Activated naive CD8-positive, alpha-beta T cell treated with anti-CD3 and anti-CD28 coated beads, Interleukin-2, amount 10 ng/mL, durations not matched to agents 7 days and 5 days (primary cell): ENCODE data around the gene NT5DC4. TPM values are rescaled to one million over a fixed set of nuclear protein-coding genes. Genes with fewer than 3 reads are reported as not detected.

ENCODE experiments used
- ATAC-seq: fragments of 150-1000 bp; cut with Tn5 transposase; one replicate; pipeline ENCODE4 v1.10.0; 2021; ENCODE audit warnings: low read depth, moderate library complexity
- POLR2A ChIA-PET: fragments of 350-600 bp; sonication (Branson Sonifier 250); formaldehyde crosslinking; loops from one replicate; lab custom pipeline; 2021; ENCODE audit warnings: antibody characterized with exemption; lab: Charles Lee
- DNase-seq: peaks from one replicate; pipeline ENCODE4 v3.0.0; 2021
- H3K27ac Mint-ChIP-seq: one replicate; pipeline ENCODE4 v1.8.0; 2022; ENCODE audit warnings: mild to moderate bottlenecking, mixed read lengths
- H3K27me3 Mint-ChIP-seq: one replicate; pipeline ENCODE4 v1.8.0; 2022; ENCODE audit warnings: mild to moderate bottlenecking, moderate library complexity, mixed read lengths
- H3K36me3 Mint-ChIP-seq: one replicate; pipeline ENCODE4 v1.8.0; 2021; ENCODE audit warnings: mild to moderate bottlenecking, mixed read lengths
- H3K4me1 Mint-ChIP-seq: one replicate; pipeline ENCODE4 v1.8.0; 2021; ENCODE audit warnings: mixed read lengths
- H3K4me3 Mint-ChIP-seq: one replicate; pipeline ENCODE4 v1.8.0; 2022; ENCODE audit warnings: mild to moderate bottlenecking, moderate library complexity, mixed read lengths
- H3K9me3 Mint-ChIP-seq: one replicate; pipeline ENCODE4 v1.8.0; 2021; ENCODE audit warnings: mixed read lengths
- total RNA-seq, 2 experiments: library from RNA; stranded (reverse); gene quantifications; one replicate each; pipeline ENCODE4 v1.2.3, GENCODE V29; 2021

The NT5DC4 gene
- total RNA-seq, result not detected

DNA sequence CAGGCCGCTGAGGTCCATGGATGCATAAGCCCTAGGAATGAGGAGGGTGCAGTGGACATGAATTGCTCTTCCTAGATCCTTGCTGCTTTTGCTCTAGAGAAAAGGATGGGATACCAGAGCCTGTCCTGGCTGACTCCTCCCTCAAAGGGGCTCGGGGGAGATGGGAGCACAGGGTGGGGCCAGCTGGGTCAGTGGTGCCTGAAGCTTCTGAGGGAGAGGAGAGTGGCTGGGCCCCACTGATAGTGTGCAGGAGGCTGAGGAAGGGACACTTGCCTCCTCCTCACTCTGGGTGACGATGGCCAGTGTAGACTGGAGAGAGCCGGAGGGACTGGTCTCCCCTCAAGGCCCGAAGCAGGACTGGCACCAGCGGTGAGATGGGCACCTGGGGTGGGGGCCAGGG is at the start of gene NT5DC4:
TSS of gene NT5DC4 (plus strand) at position 236 of the 400 bp plus-strand sequence. CDS start at position 296, 60 bp downstream.
- Mint-ChIP-seq H3K4me1 (no peaks in the 10 kb centered on the region), H3K9me3 (peaks cover 1% of the 10 kb centered on the region), H3K27ac (no peak within 1 kb of the TSS), H3K27me3 (peaks cover 11% of the 10 kb centered on the region), H3K4me3 (no peak within 1 kb of the TSS), H3K36me3 (no peaks in the 10 kb centered on the region)
- POLR2A ChIA-PET, result no interaction called here
- ATAC-seq (no peak), DNase-seq (no peak)

DNA sequence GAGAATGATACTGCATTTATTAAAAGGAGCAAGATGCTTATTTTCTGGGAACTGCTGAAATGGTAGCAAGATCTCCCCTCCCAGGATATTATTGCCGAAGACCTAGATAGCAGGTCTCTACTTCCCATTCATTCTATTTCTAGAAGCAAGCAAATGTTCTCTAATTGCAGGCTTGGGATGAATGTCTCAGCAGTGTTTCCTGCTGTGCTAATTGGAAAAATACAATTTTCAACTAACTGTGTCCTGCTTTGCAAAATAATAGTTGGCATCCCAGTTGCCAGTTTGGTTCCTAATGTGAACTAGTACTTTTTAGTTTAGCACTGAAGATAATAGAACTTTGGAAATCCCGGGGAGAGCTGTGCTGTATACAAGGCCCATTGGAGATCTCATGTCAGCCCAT is 49.0 kb upstream of the NT5DC4 start:
- H3K36me3 Mint-ChIP-seq, result peaks cover 3% of the 10 kb centered on the region
- H3K4me3 Mint-ChIP-seq, result no peak overlapping the region
- peaks cover 4% of the 10 kb centered on the region for H3K4me1 Mint-ChIP-seq
- no peak for ATAC-seq
- H3K27me3 Mint-ChIP-seq, result peaks cover 12% of the 10 kb centered on the region
- no peak for DNase-seq
- POLR2A ChIA-PET, result interaction anchor here (0.9 kb wide), 1 partner anchor 13 kb away, joined by 7 read pairs; no protein-coding TSS in a partner anchor
- H3K27ac Mint-ChIP-seq, result no peak overlapping the region
- H3K9me3 Mint-ChIP-seq, result no peaks in the 10 kb centered on the region

DNA sequence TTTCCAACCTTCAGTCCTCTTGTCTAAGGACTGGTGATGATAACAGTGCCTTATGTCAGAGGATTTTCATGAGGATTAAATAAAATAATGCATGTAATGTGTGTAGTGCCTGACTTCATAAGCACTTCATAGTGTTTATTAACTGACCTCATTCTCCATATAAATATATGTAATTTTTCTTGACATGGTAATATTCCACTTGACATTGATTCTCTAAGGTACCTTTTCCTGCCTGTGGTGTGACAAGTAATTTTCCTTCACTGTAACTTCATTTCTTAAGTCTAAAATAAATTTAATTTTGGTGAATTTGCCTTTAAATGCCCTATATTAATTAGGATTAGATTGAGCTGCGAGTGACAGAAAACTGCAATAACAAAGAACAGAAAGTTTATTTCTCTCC is 47.8 kb upstream of the NT5DC4 start:
- ATAC-seq (no peak), DNase-seq (no peak)
- Mint-ChIP-seq H3K9me3 (no peaks in the 10 kb centered on the region), H3K4me3 (no peak overlapping the region), H3K4me1 (peaks cover 3% of the 10 kb centered on the region), H3K27ac (no peak overlapping the region), H3K36me3 (peaks cover 2% of the 10 kb centered on the region), H3K27me3 (peaks cover 12% of the 10 kb centered on the region)
- POLR2A ChIA-PET, result interaction anchor here (1.1 kb wide), 1 partner anchor 27 kb away, joined by 4 read pairs; the partner anchor contains the start of gene SLC20A1

DNA sequence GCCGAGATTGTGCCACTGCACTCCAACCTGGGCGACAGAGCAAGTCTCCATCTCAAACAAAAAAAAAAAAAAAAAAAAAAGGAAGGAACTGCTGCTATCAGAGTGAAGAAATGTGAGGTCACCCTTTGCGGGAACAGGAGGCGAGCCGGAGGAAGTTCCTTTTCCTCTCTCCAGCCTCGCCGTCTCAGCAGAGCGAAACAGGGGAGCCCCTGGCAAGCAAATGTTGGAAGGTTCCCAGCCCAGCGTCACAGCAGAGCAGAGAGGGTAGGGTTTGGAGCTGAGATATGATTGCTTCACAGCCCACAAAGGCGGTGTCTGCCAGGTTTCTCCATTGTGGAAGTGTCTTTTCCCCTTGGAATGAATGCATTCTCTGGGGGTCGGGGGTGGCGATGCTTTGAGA is 46.6 kb upstream of the NT5DC4 start:
- ATAC-seq, result no peak
- POLR2A ChIA-PET, result interaction anchor here (0.7 kb wide), 2 partner anchors 37 to 561 kb away, joined by 5 read pairs; no protein-coding TSS in a partner anchor
- Mint-ChIP-seq H3K4me3 (no peak overlapping the region), H3K27ac (no peak overlapping the region), H3K27me3 (peaks cover 16% of the 10 kb centered on the region), H3K36me3 (peaks cover 2% of the 10 kb centered on the region), H3K4me1 (peaks cover 3% of the 10 kb centered on the region), H3K9me3 (no peaks in the 10 kb centered on the region)
- no peak for DNase-seq

DNA sequence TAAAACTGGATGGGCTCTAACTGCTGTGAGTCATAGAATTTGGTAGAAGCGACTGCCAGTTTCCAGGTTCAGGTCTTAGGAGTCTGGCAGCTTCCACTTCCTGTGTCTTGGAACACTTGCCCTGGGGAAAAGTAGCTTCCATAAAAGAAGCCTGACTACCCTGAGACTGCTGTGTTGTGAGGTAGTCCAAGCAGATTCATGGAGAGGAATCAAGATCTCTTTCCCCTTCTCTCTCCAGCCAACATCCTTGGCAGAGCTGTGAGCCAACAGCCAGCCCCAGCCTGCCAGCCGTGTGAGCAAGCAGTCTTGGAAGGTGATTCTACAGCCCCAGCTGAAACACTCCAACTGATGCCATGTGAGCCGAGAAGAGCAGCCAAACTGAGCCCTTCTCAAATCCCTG is 41.3 kb upstream of the NT5DC4 start:
- Mint-ChIP-seq H3K27me3 (peaks cover 7% of the 10 kb centered on the region), H3K4me1 (peaks cover 5% of the 10 kb centered on the region), H3K9me3 (no peaks in the 10 kb centered on the region), H3K27ac (no peak overlapping the region), H3K36me3 (no peaks in the 10 kb centered on the region), H3K4me3 (no peak overlapping the region)
- DNase-seq (no peak), ATAC-seq (no peak)
- POLR2A ChIA-PET, result no interaction called here

DNA sequence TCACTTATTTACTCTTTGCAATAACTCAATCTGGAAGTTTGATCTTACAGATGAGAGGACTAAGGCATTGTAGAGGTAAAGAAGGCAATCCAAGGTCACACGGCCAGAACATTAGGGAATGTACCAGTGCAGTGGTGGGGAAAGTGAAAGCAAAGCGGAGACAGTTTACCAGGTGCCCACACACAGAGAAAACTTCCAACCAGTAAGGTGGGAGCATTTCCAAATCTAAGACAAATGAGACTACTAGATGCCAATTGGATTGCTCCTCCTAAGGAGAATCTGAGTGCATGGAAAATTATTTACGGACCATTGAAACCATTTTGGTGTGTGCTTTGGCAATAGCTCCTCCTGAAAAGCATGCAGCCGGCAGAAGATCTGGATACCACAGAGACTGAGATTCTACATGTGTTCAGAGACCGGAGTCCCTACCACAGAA is 40.1 kb upstream of the NT5DC4 start:
- H3K4me3 Mint-ChIP-seq, result no peak overlapping the region
- POLR2A ChIA-PET, result no interaction called here
- H3K27ac Mint-ChIP-seq, result no peak overlapping the region
- H3K27me3 Mint-ChIP-seq, result peaks cover 4% of the 10 kb centered on the region
- no peaks in the 10 kb centered on the region for H3K9me3 Mint-ChIP-seq
- H3K4me1 Mint-ChIP-seq, result peaks cover 5% of the 10 kb centered on the region
- ATAC-seq (no peak), DNase-seq (no peak)
- no peaks in the 10 kb centered on the region for H3K36me3 Mint-ChIP-seq

DNA sequence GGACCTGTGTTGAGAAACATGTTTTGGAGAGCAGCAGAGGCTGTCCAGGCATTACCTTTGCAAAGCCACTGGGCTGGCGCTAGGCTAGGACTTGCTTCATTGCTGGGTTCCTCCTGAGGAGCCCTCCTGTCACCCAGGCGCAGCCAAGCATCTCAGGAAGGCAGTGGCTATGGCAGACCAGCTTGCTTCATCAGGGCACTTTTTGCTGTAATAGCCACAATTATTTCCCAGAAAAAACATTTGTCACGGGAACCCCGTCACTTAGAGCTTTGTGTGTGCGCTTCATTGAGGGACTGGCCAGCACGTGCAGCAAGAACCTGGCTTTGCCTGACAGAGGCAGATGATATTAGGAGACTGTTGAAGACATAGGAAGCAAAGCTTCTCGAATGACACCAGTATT is 38.7 kb upstream of the NT5DC4 start:
- DNase-seq (no peak), ATAC-seq (no peak)
- H3K27me3 Mint-ChIP-seq, result peaks cover 4% of the 10 kb centered on the region
- POLR2A ChIA-PET, result no interaction called here
- H3K27ac Mint-ChIP-seq, result no peak overlapping the region
- no peaks in the 10 kb centered on the region for H3K9me3 Mint-ChIP-seq
- no peak overlapping the region for H3K4me3 Mint-ChIP-seq
- peaks cover 5% of the 10 kb centered on the region for H3K4me1 Mint-ChIP-seq
- H3K36me3 Mint-ChIP-seq, result no peaks in the 10 kb centered on the region

DNA sequence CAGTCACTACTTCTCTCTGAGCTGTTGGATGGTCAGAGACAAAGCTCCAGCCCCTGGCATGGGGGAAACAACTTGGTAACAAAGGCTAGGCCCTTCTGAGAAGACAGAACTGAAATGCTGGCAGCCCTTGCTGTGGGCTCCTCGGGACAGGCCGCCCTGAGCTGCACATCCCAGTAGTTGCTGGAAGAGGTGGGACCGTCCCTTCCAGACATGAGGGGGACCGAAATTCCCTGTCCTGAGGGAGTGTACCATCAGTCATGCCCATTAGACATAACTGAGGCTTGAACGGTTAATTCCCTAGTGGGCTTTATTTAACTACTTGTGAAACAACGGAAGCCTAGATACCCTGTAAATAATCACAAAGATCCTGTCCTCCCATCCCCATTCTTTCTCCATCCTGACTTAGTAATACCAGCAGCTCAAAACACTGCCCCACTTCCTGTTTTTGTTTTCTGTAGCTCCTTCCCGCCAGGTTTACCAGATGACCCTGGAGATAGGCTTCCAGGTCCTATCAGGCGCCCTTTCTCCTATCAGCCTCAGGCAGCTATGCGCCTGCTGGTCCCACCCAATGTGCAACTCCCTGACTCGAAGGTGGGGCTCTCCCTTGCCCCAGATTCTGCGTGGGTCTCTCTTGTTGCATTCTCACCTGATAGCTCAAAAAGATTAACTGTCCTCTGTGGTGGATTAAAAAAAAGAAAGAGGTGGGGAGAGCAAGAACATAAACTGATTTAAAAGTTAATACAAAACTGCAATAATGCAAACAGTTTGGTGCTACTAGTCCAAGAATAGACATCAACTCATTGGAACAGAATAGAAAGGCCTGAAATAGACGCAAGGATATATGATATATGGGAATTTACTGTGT is 37.0 kb upstream of the NT5DC4 start:
- H3K4me3 Mint-ChIP-seq, result no peak overlapping the region
- no peak overlapping the region for H3K27ac Mint-ChIP-seq
- POLR2A ChIA-PET, result interaction anchor here (1.2 kb wide), 1 partner anchor 22 kb away, joined by 3 read pairs; no protein-coding TSS in a partner anchor

DNA sequence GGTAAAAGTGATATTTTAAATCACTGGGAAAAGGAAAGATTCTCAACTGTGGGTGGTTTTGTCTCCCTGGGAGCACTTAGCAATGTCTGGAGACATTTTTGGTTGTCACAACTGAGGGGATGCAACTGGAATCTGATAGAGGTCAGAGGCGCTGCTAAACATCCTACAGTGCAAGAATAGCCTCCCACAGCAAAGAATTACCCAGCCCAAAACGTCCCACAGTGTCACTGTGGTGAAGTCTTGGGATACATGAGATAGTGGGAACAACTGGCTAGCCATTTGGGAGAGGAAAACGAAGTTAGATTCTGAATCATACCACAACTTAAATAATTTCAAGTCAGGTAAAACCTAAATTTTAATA is 36.4 kb upstream of the NT5DC4 start:
- Mint-ChIP-seq H3K4me3 (no peak overlapping the region), H3K4me1 (peaks cover 5% of the 10 kb centered on the region), H3K27me3 (peaks cover 8% of the 10 kb centered on the region), H3K9me3 (no peaks in the 10 kb centered on the region), H3K27ac (no peak overlapping the region), H3K36me3 (no peaks in the 10 kb centered on the region)
- no peak for ATAC-seq
- no peak for DNase-seq
- POLR2A ChIA-PET, result interaction anchor here (1.2 kb wide), 1 partner anchor 22 kb away, joined by 3 read pairs; no protein-coding TSS in a partner anchor

More for the DNA sequence above, 37.0 kb upstream of the NT5DC4 start:
- Mint-ChIP-seq H3K27me3 (peaks cover 5% of the 10 kb centered on the region), H3K36me3 (no peaks in the 10 kb centered on the region), H3K4me1 (peaks cover 5% of the 10 kb centered on the region), H3K9me3 (no peaks in the 10 kb centered on the region)
- ATAC-seq (no peak), DNase-seq (no peak)

DNA sequence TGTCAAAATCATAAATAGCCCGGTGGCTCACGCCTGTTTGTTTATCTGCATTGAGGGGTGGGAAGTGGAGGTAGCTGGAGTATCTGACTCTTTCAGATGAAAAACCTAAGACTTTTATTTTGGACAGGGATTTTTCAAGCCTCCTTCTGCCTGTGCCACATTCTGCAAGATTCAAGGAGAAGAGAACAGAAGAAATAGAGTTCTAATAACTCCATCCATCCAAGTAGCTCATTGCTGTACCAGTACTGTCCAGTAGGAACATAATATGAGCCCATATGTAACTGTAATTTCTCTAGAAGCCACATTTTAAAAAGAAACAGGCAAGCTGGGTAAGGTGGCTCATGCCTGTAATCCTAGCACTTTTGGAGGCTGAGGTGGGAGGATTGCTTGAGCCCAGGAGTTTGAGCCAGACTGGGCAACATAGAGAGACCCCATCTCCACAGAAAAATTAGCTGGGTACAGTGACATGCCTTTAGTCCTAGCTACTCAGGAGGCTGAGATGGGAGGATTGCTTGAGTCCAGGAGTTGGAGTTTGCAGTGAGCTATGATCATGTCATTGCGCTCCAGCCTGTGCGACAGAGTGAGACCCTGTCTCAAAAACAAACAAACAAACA is 35.4 kb upstream of the NT5DC4 start:
- no peak for DNase-seq
- Mint-ChIP-seq H3K27ac (no peak overlapping the region), H3K9me3 (no peaks in the 10 kb centered on the region), H3K36me3 (no peaks in the 10 kb centered on the region), H3K4me3 (no peak overlapping the region), H3K4me1 (peaks cover 5% of the 10 kb centered on the region), H3K27me3 (peaks cover 8% of the 10 kb centered on the region)
- POLR2A ChIA-PET, result interaction anchor here (1.8 kb wide), 1 partner anchor 54 kb away, joined by 5 read pairs; no protein-coding TSS in a partner anchor
- no peak for ATAC-seq

DNA sequence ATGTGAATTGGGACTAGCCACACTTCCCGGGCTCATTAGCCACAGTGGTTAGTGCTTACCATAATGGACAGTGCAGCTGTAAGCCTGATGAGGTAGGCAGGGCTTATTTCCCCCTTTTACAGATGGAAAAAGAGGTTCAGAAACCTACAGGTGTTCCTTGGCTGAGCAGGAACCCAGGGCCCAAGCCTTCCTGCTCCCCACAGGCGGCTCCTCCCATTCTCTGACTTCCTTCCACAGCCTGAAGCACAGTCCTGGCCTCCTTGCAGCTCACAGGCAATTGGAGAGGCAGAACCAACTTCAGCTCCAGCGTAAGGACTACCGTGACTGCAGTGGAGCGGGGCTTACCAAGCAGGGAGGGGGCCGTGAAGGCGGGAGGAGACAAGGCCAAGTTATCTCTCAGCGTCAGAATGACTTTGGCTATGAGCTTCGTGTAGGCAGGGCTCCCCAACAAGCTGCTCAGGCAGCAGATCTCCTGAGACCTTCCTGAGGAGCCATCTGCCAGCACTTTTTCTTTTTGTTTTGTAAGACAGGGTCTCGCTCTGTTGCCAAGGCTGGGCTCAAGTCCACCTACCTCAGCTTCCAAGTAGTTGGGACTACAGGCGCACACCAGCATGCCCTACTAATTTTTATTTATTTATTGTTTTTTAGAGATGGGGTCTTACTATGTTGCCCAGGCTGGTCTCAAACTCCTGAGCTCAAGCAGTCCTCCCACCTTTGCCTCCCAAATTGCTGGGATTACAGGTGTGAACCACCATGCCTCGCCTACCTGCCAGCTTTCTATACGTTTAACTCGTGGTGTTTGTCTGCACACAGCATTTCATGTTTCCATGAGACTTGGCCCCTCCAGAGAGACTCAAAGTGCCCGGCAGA is 34.2 kb upstream of the NT5DC4 start:
- H3K36me3 Mint-ChIP-seq, result no peaks in the 10 kb centered on the region
- no peaks in the 10 kb centered on the region for H3K9me3 Mint-ChIP-seq
- peaks cover 11% of the 10 kb centered on the region for H3K4me1 Mint-ChIP-seq
- POLR2A ChIA-PET, result interaction anchor here (0.8 to 1.8 kb wide), 4 partner anchors 39 to 62 kb away, joined by 3 to 5 read pairs (median 3); partner anchors contain the start of gene SLC20A1
- DNase-seq (no peak), ATAC-seq (no peak)
- no peak overlapping the region for H3K4me3 Mint-ChIP-seq
- no peak overlapping the region for H3K27ac Mint-ChIP-seq
- peaks cover 10% of the 10 kb centered on the region for H3K27me3 Mint-ChIP-seq

DNA sequence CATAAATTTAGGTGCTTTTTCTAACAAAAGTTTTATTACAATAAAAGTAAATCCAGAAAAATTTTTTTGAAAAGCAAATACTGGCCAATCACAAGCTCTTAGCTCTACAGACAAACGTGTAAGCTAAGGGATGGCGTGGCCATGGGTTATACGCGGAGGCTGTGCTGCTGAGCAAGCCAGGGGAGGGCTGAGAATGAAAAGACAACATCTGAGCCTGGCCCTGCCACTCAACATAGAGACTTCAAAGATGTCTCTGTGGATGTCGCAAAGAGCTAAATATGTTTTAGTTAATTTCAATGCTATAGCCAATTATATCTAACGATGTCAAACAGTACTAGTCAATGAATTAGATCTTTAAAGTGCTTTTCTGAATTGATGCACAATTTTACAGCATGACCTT is 33.3 kb upstream of the NT5DC4 start:
- POLR2A ChIA-PET, result interaction anchor here (1.0 to 1.4 kb wide), 3 partner anchors 40 to 63 kb away, joined by 3 read pairs; no protein-coding TSS in a partner anchor

More for the DNA sequence above, 33.3 kb upstream of the NT5DC4 start:
- H3K27ac Mint-ChIP-seq, result no peak overlapping the region
- peaks cover 10% of the 10 kb centered on the region for H3K27me3 Mint-ChIP-seq
- no peaks in the 10 kb centered on the region for H3K36me3 Mint-ChIP-seq
- H3K4me3 Mint-ChIP-seq, result no peak overlapping the region
- DNase-seq, result no peak
- no peaks in the 10 kb centered on the region for H3K9me3 Mint-ChIP-seq
- ATAC-seq, result no peak
- peaks cover 18% of the 10 kb centered on the region for H3K4me1 Mint-ChIP-seq
